ENCODE results near the gene CYS1.

Gene CYS1

DNA sequence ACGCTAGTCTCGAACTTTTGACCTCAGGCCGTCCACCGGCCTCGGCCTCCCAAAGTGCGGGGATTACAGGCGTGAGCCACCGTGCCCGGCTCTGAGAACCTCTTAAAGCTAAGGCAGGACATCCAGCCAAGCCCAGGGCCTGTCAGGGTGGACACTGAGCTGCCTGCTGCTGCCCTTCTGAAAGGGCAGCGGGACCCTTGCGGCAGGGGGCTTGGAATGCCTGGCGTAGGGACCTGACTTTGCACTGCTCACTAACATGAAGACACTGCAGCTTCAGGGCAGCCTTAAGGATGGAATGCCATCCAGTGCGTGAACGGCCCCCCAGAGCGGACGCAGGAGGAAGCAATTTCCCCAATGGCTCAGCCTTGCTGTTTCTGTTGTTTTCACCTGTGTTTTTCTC lies 9.0 kb downstream of the CYS1 start:
- no peak for FAIRE-seq

- FAIRE-seq: no peak
These were observed 12.3 kb downstream of the CYS1 start for GRCh38 chr2:10067881-10068280.

GRCh38 chr2:10067330-10067729 lies 12.9 kb downstream of the CYS1 start:
- no peak for FAIRE-seq

DNA sequence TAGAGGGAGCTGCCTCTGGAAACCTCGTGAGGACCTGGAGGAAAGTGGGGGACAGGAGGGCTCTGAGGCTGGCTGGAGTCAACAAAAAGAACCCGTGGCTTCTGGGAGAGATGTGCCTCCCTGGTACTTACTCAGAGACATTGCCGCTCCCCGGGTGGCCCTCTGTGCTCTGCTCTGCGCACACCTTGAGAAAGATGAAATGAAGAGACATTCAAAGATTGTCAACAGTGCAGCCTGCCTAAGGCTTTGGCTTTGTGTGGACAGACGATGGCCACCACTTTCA lies 14.5 kb downstream of the CYS1 start:
- FAIRE-seq: no peak

- no peak for FAIRE-seq
These were observed 15.1 kb downstream of the CYS1 start for GRCh38 chr2:10064932-10065772.

DNA sequence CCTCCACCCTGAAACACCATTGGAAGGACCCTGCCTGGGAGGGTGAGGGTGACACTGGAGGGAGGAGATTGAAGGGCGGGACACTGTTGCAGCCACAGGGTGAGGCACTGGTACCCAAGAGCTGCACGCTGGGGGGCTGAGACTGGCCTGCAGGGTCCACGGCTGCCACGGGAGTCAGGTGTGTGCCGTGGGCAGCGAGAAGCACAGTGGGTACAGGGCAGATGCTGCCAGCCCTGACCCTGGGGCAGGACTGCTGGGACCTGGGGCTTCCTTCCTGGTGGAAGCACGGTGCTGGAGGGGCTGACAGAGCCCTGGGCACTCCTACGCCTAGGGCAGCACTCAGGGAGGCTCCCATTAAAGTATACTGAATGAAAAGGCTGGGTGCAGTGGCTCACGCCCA lies 16.6 kb downstream of the CYS1 start:
- FAIRE-seq: no peak

GRCh38 chr2:10062931-10063365 lies 17.3 kb downstream of the CYS1 start:
- no peak for FAIRE-seq

DNA sequence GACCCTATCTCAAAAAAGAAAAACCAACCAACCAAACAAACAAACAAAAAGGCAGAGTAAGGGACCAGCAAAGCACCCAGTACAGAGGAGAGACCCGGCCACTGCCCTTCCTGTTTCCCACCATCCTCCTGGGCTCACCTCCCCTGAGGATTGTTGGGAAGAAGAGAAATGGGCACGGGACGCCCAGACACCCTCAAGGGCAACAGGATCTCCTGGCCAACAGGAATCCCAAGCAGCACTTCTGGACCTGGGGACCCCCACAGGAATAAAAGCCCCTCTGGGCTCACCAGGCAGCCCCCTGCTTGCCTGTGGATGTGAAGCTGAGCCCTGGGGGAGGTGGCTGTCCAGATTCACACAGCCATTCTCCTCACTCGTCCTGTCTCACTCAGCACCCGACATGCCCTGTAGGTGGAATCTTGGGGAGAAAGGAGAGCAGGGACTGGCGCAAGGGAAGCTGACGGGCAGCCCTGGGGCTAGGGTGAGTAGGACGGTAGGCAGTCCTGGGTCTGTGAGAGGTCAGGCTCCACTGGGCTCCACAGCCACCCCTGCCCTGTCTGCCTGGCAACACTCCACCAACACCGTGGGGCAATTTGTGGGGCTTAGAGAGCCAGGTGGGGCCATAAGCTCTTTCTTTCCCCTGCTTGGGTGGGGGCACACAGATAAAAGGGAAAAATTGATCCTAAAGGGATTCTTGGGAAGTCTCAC lies 18.8 kb downstream of the CYS1 start:
- FAIRE-seq: no peak

- no peak for FAIRE-seq
These were observed 20.5 kb downstream of the CYS1 start for GRCh38 chr2:10059552-10060335.

DNA sequence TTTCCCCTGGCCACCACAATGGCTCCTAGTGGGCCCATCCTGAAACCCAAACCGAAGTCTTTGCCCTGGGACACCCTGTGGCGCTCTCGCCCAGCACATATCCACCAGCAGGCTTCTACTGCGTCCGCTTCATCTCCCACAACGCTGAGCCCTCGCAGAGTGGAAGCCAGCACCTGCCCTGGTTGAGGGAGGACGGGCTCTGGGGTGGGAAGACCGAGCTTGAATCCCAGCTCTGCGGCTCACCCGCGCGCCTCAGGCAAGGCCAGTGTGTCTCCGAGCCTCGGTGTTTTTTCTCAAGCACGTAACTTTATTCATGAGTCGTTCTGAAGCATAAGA lies 21.2 kb downstream of the CYS1 start:
- FAIRE-seq: no peak

- no peak for FAIRE-seq
These were observed 21.8 kb downstream of the CYS1 start for GRCh38 chr2:10058251-10059015.

DNA sequence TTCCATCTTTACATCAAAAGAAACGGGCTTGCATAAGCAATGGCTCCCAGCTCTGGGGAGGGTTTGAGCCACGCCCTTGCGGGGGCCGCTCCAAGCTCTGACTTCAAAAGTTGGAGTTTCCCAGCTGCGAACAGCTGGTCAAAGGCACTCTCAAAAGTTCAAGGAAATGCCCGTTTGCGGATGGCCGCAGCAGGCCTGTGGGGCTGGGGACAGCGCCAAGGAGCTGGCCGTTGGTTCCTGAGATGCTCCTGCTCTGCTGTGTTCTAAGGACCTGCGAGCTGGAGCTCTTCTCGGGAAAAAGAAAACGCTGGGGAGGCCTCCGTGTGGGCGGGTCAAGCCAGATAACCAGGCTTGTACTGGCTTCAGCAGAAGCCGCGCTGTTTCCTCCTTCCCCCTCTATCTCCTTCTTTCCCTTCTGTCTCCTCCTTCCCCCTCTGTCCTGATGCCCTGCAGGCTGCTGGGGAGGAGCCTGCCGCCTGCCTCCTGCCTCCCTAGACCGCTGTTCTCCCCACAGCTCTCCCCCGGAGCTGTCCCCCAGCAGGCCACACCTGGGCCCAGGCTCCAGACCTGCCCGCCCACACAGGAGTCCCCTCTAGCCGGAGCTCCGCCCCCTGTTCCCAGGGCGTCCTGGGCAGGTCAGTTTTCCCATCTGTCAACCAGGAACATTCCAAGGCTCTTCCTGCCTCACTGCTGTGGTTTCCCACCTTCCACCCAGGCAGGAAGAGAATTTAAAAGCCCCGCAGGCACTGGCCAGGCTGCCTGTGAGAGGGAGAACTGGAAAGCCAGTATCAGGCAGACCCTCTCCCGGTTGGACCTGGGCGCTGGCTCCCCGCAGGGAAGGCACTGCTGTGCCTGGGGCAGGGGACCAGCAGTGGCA lies 22.7 kb downstream of the CYS1 start:
- no peak for FAIRE-seq

DNA sequence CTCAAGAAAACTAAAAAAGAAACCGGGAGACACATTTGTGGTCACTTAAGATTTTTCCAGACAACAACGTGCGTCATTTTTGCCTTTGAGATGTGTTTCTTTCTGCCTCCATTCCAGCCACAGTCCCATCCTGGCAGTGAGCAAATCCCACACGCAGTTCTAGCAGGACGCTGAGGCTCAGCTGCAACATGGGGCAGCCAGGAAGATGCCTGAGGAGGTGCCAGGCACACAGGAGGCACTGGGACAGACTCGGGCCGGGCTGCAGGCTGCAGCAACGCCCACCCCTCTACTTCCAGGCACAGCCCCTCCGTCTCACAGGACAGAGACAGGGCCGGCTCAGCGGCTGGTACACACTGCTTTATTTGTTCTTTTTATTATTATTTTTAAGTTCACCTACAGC lies 23.8 kb downstream of the CYS1 start:
- no peak for FAIRE-seq

- FAIRE-seq: no peak
These were observed 25.2 kb downstream of the CYS1 start for GRCh38 chr2:10054976-10055375.

DNA sequence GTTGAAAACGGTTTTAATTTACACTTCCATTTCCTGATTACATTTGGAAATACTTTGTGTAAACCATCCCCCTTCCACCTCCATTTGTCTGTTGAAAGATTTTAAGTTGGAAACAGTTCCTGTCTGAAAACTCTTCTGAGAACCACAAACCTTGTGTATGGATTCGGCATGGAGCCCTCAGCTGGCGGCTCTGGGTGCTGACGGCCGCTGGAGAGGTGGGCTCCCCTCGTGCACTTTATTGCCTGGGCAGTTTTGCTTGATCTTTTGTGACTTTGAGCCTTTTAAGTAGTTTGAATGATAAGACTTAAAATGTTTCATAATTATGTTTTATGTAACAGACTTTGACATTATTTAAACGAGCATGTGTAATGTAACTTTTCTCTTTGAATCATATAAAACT lies 25.8 kb downstream of the CYS1 start:
- no peak for FAIRE-seq

DNA sequence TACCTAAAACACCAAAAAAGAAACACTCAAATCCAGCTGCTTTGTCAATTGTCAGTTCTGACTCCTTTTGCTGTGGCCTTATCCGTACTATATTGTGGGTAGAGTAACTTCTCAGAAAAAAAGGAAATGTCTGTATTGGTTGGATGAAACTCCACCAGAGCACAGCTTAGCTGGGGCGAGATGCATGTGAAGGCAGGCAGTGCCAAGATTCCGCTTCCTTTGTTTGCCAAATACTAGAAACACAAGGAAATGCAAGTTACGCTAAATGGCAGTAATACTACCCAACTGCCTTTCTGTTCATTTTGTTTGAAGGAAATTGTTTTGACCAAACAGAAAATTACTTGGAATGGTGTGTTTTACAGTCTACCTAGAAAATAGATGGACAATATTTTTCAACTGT lies 26.9 kb downstream of the CYS1 start:
- FAIRE-seq: no peak

DNA sequence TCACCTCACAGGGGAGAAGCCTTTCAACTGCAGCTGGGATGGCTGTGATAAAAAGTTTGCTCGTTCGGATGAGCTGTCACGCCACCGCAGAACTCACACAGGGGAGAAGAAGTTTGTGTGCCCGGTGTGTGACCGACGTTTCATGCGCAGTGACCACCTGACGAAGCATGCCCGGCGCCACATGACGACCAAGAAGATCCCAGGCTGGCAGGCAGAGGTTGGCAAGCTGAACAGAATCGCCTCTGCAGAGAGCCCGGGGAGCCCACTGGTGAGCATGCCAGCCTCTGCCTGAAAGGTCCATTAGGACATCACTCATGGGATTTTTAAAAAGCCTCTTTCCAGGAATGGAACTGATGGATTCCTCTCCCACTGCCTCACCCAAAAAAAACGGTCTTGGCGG lies 28.0 kb downstream of the CYS1 start:
- FAIRE-seq: no peak

- FAIRE-seq: peak; percentile 92
These were observed 31.6 kb downstream of the CYS1 start for GRCh38 chr2:10048501-10049171.

DNA sequence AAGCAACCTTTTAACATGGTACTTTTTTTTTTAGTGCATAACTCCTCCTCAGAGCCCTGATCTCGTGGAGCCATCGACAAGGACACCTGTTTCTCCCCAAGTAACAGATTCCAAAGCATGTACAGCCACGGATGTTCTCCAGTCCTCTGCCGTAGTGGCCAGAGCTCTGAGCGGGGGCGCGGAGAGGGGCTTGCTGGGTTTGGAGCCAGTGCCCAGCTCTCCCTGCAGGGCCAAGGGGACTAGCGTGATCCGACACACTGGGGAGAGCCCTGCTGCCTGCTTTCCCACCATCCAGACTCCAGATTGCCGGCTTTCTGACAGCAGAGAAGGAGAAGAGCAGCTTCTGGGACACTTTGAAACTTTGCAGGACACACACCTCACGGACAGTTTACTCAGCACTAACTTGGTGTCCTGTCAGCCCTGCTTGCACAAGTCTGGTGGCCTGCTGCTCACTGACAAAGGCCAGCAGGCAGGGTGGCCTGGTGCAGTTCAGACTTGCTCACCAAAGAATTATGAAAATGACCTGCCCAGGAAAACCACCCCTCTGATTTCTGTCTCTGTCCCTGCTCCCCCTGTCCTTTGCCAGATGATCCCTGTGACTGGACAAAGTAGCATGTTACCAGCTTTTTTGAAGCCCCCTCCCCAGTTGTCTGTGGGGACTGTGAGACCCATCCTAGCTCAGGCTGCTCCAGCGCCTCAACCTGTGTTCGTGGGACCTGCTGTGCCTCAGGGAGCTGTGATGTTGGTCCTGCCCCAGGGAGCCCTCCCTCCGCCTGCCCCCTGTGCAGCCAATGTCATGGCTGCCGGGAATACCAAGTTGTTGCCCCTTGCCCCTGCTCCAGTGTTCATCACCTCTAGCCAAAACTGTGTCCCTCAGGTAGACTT lies 32.4 kb downstream of the CYS1 start:
- no peak for FAIRE-seq

DNA sequence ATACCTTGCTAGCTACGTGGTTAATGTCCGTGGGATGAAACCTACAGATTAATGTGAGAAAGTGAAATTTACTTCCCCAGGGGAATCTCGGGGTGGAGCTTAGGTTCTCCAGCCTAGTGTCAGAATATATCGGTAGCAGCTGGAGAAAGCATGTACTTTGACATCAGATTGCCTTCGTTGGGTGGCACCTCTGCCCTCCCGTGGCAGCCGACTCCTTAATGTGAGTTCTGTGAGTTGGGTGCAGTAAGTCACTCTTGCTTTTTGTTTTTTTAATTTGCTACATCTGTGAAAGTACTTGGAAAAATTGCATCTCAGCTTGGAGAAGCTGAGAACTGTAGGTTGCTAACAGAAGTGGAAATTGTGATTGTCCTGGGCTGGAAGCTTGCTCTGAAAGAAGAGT lies 33.3 kb downstream of the CYS1 start:
- no peak for FAIRE-seq

Data from islet of Langerhans (tissue), 1 donor.